Stimulated activated CD8-positive, alpha-beta memory T cell treated with anti-CD3 and anti-CD28 coated beads, Interleukin-12 subunit alpha, Interleukin-12 subunit beta, amount 100 ng/mL, for 1 hour (primary cell): Measurements from ENCODE around the gene GNB4.

Source experiments
- DNase-seq: peaks from one replicate; pipeline ENCODE4 v3.0.0-alpha.2; 2020; ENCODE audit warnings: low read depth

GNB4 gene

GRCh38 chr3:179451265-179452175 lies at the start of gene GNB4:
Gene GNB4 (minus strand): TSS chr3:179451470. CDS start chr3:179426200, 25,270 bp downstream.
- no peak for DNase-seq

- no peak for DNase-seq
These were observed 44.2 kb upstream of the GNB4 start for GRCh38 chr3:179495483-179495882.

DNA sequence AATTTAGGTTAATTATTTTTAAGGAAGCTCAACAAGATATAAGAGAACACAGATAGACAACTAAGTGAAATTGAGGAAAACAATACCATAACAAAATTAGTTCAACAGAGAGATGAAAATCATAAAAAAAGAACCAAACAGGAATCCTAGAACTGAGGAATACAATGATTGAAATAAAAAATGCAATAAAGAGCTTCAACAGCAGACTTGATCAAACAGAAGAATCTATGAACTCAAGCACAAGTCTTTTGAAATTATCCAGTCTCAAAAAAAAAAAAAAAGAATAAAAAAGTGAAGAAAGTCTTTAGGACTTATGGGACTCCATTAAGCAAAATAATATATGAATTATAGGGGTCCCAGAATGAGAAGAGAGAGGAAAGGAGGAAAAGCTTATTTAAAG lies 42.0 kb upstream of the GNB4 start:
- no peak for DNase-seq

DNA sequence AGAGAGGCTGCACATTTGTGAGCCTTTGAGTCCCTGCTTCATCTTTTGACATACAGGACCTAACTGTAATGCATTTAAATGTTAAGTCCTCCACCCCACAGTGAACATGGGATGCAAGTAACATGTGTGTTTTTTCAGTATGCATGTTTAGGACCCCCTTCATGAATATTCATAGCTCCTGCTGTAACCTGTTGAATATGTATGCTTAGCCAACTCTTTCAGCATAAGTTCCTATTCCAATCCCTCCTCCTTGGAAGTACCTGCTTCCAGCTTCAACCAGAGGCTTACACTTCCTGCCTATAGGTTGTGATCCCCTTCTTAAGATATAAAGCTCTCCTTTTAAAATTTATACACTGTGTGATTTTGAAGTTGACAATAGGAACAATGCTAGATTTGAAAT lies 36.9 kb upstream of the GNB4 start:
- no peak for DNase-seq

- DNase-seq, result no peak
These were observed 35.5 kb upstream of the GNB4 start for GRCh38 chr3:179486806-179487205.

GRCh38 chr3:179482857-179483256 lies 31.6 kb upstream of the GNB4 start:
- DNase-seq, result no peak

- DNase-seq, result no peak
These were observed 24.9 kb upstream of the GNB4 start for GRCh38 chr3:179476215-179476614.

- DNase-seq, result no peak
These were observed 23.2 kb upstream of the GNB4 start for GRCh38 chr3:179474480-179474879.

DNA sequence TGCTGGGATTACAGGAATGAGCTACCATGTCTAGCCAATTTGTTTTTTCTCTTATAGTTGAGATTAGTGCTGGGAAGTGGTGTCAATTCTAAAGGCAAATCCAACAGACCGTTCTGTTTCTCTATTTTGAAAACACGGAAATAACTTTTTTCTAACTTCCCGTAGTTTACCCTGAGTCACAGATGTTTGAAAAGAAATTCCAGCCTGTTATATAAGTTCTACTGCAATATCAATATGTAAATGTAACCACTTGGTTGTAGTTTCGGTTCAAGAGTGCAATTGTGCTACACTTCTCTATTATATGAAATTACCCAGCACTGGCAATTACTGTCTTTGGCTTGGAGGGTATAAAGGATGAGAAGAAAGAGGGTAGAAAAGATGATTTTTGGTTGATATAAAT lies 22.3 kb upstream of the GNB4 start:
- no peak for DNase-seq

GRCh38 chr3:179464323-179465092 lies 13.2 kb upstream of the GNB4 start:
- DNase-seq, result no peak

DNA sequence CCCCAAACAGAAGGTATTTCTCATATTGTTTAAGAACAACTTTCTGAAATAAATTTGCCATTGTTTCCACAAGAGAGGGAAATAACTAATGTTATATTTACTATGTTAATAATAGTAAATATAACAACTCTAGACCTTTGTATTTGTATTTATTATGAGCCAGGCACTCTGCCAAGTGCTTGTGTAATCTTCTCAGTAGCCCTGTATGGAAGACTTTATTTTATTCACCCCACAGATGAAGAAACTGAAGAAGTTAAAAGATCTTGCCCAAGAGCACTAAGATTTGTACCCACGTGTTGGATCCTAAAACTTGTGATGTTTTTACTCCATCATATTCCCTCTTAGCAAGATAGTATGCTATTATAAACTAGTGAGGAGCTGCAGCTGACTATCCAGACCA lies 12.0 kb upstream of the GNB4 start:
- DNase-seq, result no peak

- DNase-seq, result no peak
These were observed 9.0 kb upstream of the GNB4 start for GRCh38 chr3:179460260-179460659.

GRCh38 chr3:179455954-179456353 lies 4.7 kb upstream of the GNB4 start:
- no peak for DNase-seq

- DNase-seq, result no peak
These were observed 3.6 kb upstream of the GNB4 start for GRCh38 chr3:179454887-179455286.

DNA sequence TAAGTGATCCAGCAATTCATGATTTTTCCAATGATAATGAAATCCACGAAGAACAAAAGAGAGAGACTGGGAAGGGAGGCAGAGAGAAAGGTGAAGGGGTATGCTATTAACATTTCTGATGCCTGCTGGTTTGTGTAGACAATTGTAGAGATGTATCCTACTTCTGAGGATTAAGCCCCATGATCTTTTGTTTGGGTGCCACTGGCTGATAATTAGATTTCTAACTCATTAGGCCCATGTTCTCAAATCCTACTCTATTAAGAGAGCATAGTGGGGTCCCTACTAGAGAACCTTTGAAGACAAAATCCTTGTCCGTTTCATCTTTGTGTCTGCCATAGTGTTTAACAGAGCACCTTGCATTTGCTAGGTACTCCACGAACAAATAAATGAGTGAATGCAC lies 2.7 kb upstream of the GNB4 start:
- DNase-seq, result no peak

- no peak for DNase-seq
These were observed 1.6 kb upstream of the GNB4 start for GRCh38 chr3:179452872-179453271.

- DNase-seq, result no peak
These were observed 900 bp upstream of the GNB4 start for GRCh38 chr3:179452176-179452564.

GRCh38 chr3:179450901-179451264 lies 387 bp downstream of the GNB4 start:
- no peak for DNase-seq

DNA sequence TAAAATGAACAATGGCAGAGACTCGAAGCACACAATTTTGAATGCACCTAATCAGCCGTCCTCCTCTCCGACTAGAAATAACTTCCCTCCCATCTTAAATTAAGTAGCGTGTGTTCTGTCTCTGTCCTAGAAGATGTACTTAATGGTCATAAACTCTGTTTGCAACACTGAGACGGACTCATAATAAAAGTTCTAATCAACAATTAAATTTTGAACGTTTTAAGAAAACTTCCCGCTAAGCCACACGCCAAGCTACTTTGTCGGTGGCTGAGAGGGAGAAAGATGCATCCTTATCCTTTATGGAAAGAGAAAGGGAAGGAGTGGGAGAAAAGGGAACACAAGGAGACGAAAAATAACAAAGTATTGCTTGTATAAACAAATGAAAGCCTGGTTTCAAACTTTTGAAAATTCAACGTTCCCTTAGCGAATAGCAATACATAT lies 989 bp downstream of the GNB4 start:
- DNase-seq, result no peak

- no peak for DNase-seq
These were observed 1.6 kb downstream of the GNB4 start for GRCh38 chr3:179449636-179450035.

GRCh38 chr3:179447251-179447650 lies 4.0 kb downstream of the GNB4 start:
- DNase-seq, result no peak

DNA sequence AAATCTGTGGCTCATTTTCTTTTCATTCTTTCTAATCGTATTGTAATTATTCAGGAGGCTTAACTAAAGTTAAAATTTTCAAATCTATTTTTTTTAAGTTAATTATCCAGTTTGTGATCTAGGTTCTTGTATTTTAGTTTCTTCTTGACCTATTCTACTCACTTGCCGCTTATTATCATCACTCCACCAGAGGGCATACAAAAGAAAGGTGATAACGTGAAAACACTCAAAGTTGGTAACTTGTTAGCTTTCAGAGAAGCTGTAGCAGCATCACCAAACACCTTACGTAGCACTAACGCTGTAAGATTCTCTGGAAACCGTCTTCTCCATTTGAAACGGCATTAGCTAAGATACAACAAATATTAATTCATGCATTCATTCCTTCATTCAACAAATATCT lies 4.8 kb downstream of the GNB4 start:
- no peak for DNase-seq

GRCh38 chr3:179438841-179439240 lies 12.4 kb downstream of the GNB4 start:
- DNase-seq, result no peak
